GM12878 (cell line): ENCODE measurements around the gene ITGB2. TPM values are rescaled to one million over a fixed set of nuclear protein-coding genes. Genes with fewer than 3 reads are reported as not detected.

Experiments
- ATAC-seq: fragments of 200-7000 bp; cut with Tn5 transposase; 3 replicates; pipeline ENCODE4 v1.9.1; 2020; ENCODE audit warnings: mild to moderate bottlenecking, moderate library complexity
- BruUV-seq: library from RNA; stranded (reverse); fragments of 400-500 nt; replicated peaks from 2 replicates; lab custom pipeline; 2021; lab: Mats Ljungman, UMichigan
- CTCF ChIA-PET: fragments of 300-600 bp; sonication (Branson Sonifier 250); formaldehyde crosslinking; extraction: SDS; loops from one replicate; lab custom pipeline; 2021; ENCODE audit warnings: inconsistent platforms; lab: Yijun Ruan, JAX
- POLR2A ChIA-PET: fragments of 350-600 bp; formaldehyde crosslinking; extraction: SDS; loops from one replicate; lab custom pipeline; 2021; ENCODE audit warnings: inconsistent platforms; lab: Charles Lee
- RAD21 ChIA-PET: fragments of 300-600 bp; sonication (Branson Sonifier 250); formaldehyde crosslinking; loops from one replicate; lab custom pipeline; 2023; ENCODE audit warnings: antibody characterized with exemption; ENCODE audit not compliant: unreplicated experiment; lab: Charles Lee
- SMC1A ChIA-PET: fragments of 300-600 bp; sonication (Branson Sonifier 250); formaldehyde crosslinking; loops from one replicate; lab custom pipeline; 2023; ENCODE audit not compliant: unreplicated experiment, uncharacterized antibody; lab: Charles Lee
- DNase-seq: peaks from one replicate; pipeline ENCODE4 v3.0.0-alpha.2; 2011; ENCODE audit warnings: low read depth, low spot score
- FAIRE-seq: peaks from 3 replicates; lab custom pipeline; 2011; peaks lifted over from hg19 to GRCh38; lab: Jason Lieb, UNC
- H2AFZ ChIP-seq: 2 replicates; pipeline ENCODE4 v1.6.0; 2011; ENCODE audit warnings: low read depth, low read length, control low read depth; ENCODE audit not compliant: control insufficient read depth
- H3K27ac ChIP-seq: 2 replicates; pipeline ENCODE4 v1.5.1; 2011; ENCODE audit warnings: control low read depth; ENCODE audit not compliant: control insufficient read depth, insufficient read depth
- H3K27me3 ChIP-seq, 2 experiments: replicated peaks in 1 of 2; 2 replicates each; pipeline versions ENCODE4 v1.6.0 to v1.6.1; 2011; ENCODE audit warnings: low read length in 1 of 2; ENCODE audit not compliant: control insufficient read depth in 2 of 2, insufficient read depth in 2 of 2
- H3K36me3 ChIP-seq, 2 experiments: 2 replicates each; pipeline ENCODE4 v1.5.1; 2011; ENCODE audit warnings: low read length in 1 of 2; ENCODE audit not compliant: control insufficient read depth in 2 of 2, insufficient read depth in 2 of 2
- H3K4me1 ChIP-seq: 2 replicates; pipeline ENCODE4 v1.6.1; 2011; ENCODE audit warnings: mild to moderate bottlenecking, low read length, moderate library complexity, mixed read lengths; ENCODE audit not compliant: control insufficient read depth, insufficient read depth
- H3K4me2 ChIP-seq: 2 replicates; pipeline ENCODE4 v1.6.0; 2011; ENCODE audit warnings: control low read depth; ENCODE audit not compliant: control insufficient read depth, insufficient read depth
- H3K4me3 ChIP-seq: fragments of 200-600 bp; sonication (generic); 2 replicates; pipeline ENCODE4 v1.5.1; 2016
- H3K79me2 ChIP-seq: 2 replicates; pipeline ENCODE4 v1.6.0; 2011; ENCODE audit warnings: low read length; ENCODE audit not compliant: control insufficient read depth, insufficient read depth
- H3K9ac ChIP-seq: 2 replicates; pipeline ENCODE4 v1.8.0; 2011; ENCODE audit warnings: low read length, control low read depth, mixed read lengths; ENCODE audit not compliant: control insufficient read depth, insufficient read depth
- H3K9me3 ChIP-seq: replicated peaks from 3 replicates; pipeline ENCODE4 v1.5.1; 2011; ENCODE audit warnings: mild to moderate bottlenecking, low read length; ENCODE audit not compliant: control insufficient read depth, insufficient read depth
- H4K20me1 ChIP-seq: 2 replicates; pipeline ENCODE4 v1.6.0; 2011; ENCODE audit not compliant: control insufficient read depth, insufficient read depth
- CHD4 ChIP-seq: fragments of 200-600 bp; sonication (generic); IDR thresholded peaks from 2 replicates; pipeline ENCODE4 v1.6.1; 2016; ENCODE audit warnings: mild to moderate bottlenecking
- GABPA ChIP-seq: IDR thresholded peaks from 2 replicates; pipeline ENCODE4 v1.6.1; 2014; ENCODE audit warnings: antibody characterized with exemption, low read depth, mild to moderate bottlenecking, inconsistent platforms
- HCFC1 ChIP-seq: fragments of 150-350 bp; IDR thresholded peaks from 2 replicates; pipeline ENCODE4 v1.6.1; 2014; ENCODE audit warnings: low read length
- MXI1 ChIP-seq: fragments of 150-350 bp; IDR thresholded peaks from 2 replicates; pipeline ENCODE4 v1.6.1; 2011; ENCODE audit warnings: low read depth, mild to moderate bottlenecking, inconsistent platforms, low read length, improper control_type of control experiment
- NFIC ChIP-seq: IDR thresholded peaks from 2 replicates; pipeline ENCODE4 v1.6.1; 2012; ENCODE audit warnings: low read depth, mild to moderate bottlenecking, inconsistent platforms, low read length, moderate library complexity
- NFYB ChIP-seq: IDR thresholded peaks from 2 replicates; pipeline ENCODE4 v1.6.1; 2011; ENCODE audit warnings: low read depth, mild to moderate bottlenecking, low read length, improper control_type of control experiment, moderate library complexity; ENCODE audit not compliant: insufficient read depth
- PAX8 ChIP-seq: fragments of 450-650 bp; IDR thresholded peaks from 2 replicates; pipeline ENCODE4 v1.6.1; 2017; ENCODE audit warnings: mild to moderate bottlenecking, moderate library complexity
- RBBP5 ChIP-seq: fragments of 200-600 bp; sonication (generic); conservative IDR thresholded peaks from 2 replicates; pipeline ENCODE4 v1.6.1; 2016
- SIX5 ChIP-seq: IDR thresholded peaks from 2 replicates; pipeline ENCODE4 v1.6.1; 2011; ENCODE audit warnings: mild to moderate bottlenecking, low read depth, low read length, moderate library complexity; ENCODE audit not compliant: severe bottlenecking
- SREBF2 ChIP-seq: IDR thresholded peaks from 2 replicates; pipeline ENCODE4 v1.6.1; 2012; ENCODE audit warnings: mild to moderate bottlenecking, low read length
- TAF1 ChIP-seq: IDR thresholded peaks from 2 replicates; pipeline ENCODE4 v1.6.1; 2011; ENCODE audit warnings: mild to moderate bottlenecking, low read depth, low read length, borderline replicate concordance
- TBL1XR1 ChIP-seq: IDR thresholded peaks from 2 replicates; pipeline ENCODE4 v1.6.1; 2012; ENCODE audit warnings: low read depth, low read length, improper control_type of control experiment
- WGBS: methylation state at CpG from one replicate; pipeline ENCODE4 v1.1.6; 2016; ENCODE audit warnings: low lambda C conversion rate; ENCODE audit not compliant: insufficient replicate concordance, insufficient coverage; ENCODE audit errors: missing lambda C conversion rate; 5-methylcytosine and 5-hydroxymethylcytosine counted together
- in situ Hi-C: fragments of 300-500 bp; cut with MboI; formaldehyde crosslinking; loops from 9 replicates; pipeline ENCODE4 v1.14.3; 2018; ENCODE audit warnings: mixed read lengths
- intact Hi-C: fragments of 100-400 bp; cut with micrococcal nuclease; formaldehyde crosslinking; loops from one replicate; pipeline ENCODE4 v1.14.2; 2022; ENCODE audit not compliant: unreplicated experiment
- polyA plus RNA-seq, 11 experiments: library from polyadenylated mRNA; depleted of rRNA in 4 of 11; unstranded in 6 of 11; stranded (reverse) in 5 of 11; fragments of >200 nt; fragmentation: Nextera tagmentation in 4 of 11; fragmentation: Illumina TruSeq in 1 of 11; extraction: Ambion mirVana in 4 of 11; extraction: Trizol in 1 of 11; gene quantifications; 1 replicate in 1 of 11; 2 replicates in 10 of 11; pipeline versions ENCODE4 v1.2.1 to v1.2.3, GENCODE V29; 2011 to 2016; ENCODE audit warnings: inconsistent platforms in 2 of 11, missing spikeins in 2 of 11, low read depth in 1 of 11
- total RNA-seq, 4 experiments: library from RNA; depleted of rRNA in 3 of 4; stranded (reverse); fragments of >200 nt in 3 of 4; fragmentation: Illumina TruSeq in 1 of 4; extraction: Trizol in 1 of 4; gene quantifications; 2 replicates each; pipeline versions ENCODE4 v1.2.1 to v1.2.3, GENCODE V29; 2013 to 2021
- TF ChIP-seq, protein P1 (sequence below): fragments of 450-650 bp; conservative IDR thresholded peaks from 2 replicates; pipeline ENCODE4 v1.6.1; 2017; ENCODE audit warnings: mild to moderate bottlenecking, moderate library complexity
- TF ChIP-seq, protein P2 (sequence below): fragments of 450-650 bp; IDR thresholded peaks from 2 replicates; pipeline ENCODE4 v1.6.1; 2017; ENCODE audit warnings: mild to moderate bottlenecking, moderate library complexity

The ITGB2 gene
- total and polyA plus RNA-seq, 10 of the 15 experiments (the other 5 are each of a cell fraction or from before 2014, with no cell fraction given) = 8.0 to 172 (median 58.9) TPM

DNA sequence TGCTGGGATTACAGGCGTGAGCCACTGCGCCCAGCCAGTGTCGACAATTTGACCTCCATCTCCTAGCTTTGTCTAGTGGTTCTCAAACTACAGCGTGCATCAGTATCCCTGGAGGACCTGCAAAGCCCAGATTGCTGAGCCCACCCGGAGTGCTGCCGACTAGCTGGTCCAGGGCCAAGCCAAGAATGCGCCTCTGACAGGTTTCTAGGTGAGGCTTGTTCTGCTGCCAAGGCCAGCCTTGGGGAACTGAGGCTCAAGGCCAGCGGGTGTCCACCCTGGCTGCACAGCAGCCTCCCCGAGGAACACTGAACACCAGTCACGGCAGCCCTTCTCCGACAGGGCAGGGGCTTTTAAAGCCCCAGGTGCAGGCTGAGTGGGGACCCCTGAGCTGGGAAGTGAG lies 37.4 kb downstream of the ITGB2 start:
- no peak overlapping the region for H3K27ac ChIP-seq
- no peaks in the 10 kb centered on the region for H4K20me1 ChIP-seq
- ChIA-PET RAD21 (interaction anchor here (0.7 to 1.5 kb wide), 3 partner anchors 9 to 83 kb away, joined by 3 to 4 read pairs (median 3); no protein-coding TSS in a partner anchor), CTCF (interaction anchor here (1.1 to 5.2 kb wide), 6 partner anchors 8 to 83 kb away, joined by 3 to 32 read pairs (median 6); partner anchors contain the start of gene UBE2G2), POLR2A (interaction anchor here (0.6 to 1.9 kb wide), 6 partner anchors 9 to 95 kb away, joined by 3 to 6 read pairs (median 4); partner anchors contain the start of gene PTTG1IP), SMC1A (no interaction called here)
- no peak for TF ChIP-seq SREBF2
- no peak for TF ChIP-seq TAF1
- TF ChIP-seq RBBP5 = no peak
- no peak for TF ChIP-seq PAX8
- TF ChIP-seq HCFC1 = no peak
- no peak for TF ChIP-seq MXI1
- TF ChIP-seq CHD4 = no peak
- no peak for TF ChIP-seq SIX5
- TF ChIP-seq GABPA = no peak
- TF ChIP-seq NFYB = no peak
- no peak for TF ChIP-seq TBL1XR1
- TF ChIP-seq, protein P1, sequence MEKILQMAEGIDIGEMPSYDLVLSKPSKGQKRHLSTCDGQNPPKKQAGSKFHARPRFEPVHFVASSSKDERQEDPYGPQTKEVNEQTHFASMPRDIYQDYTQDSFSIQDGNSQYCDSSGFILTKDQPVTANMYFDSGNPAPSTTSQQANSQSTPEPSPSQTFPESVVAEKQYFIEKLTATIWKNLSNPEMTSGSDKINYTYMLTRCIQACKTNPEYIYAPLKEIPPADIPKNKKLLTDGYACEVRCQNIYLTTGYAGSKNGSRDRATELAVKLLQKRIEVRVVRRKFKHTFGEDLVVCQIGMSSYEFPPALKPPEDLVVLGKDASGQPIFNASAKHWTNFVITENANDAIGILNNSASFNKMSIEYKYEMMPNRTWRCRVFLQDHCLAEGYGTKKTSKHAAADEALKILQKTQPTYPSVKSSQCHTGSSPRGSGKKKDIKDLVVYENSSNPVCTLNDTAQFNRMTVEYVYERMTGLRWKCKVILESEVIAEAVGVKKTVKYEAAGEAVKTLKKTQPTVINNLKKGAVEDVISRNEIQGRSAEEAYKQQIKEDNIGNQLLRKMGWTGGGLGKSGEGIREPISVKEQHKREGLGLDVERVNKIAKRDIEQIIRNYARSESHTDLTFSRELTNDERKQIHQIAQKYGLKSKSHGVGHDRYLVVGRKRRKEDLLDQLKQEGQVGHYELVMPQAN = no peak
- TF ChIP-seq, protein P2, sequence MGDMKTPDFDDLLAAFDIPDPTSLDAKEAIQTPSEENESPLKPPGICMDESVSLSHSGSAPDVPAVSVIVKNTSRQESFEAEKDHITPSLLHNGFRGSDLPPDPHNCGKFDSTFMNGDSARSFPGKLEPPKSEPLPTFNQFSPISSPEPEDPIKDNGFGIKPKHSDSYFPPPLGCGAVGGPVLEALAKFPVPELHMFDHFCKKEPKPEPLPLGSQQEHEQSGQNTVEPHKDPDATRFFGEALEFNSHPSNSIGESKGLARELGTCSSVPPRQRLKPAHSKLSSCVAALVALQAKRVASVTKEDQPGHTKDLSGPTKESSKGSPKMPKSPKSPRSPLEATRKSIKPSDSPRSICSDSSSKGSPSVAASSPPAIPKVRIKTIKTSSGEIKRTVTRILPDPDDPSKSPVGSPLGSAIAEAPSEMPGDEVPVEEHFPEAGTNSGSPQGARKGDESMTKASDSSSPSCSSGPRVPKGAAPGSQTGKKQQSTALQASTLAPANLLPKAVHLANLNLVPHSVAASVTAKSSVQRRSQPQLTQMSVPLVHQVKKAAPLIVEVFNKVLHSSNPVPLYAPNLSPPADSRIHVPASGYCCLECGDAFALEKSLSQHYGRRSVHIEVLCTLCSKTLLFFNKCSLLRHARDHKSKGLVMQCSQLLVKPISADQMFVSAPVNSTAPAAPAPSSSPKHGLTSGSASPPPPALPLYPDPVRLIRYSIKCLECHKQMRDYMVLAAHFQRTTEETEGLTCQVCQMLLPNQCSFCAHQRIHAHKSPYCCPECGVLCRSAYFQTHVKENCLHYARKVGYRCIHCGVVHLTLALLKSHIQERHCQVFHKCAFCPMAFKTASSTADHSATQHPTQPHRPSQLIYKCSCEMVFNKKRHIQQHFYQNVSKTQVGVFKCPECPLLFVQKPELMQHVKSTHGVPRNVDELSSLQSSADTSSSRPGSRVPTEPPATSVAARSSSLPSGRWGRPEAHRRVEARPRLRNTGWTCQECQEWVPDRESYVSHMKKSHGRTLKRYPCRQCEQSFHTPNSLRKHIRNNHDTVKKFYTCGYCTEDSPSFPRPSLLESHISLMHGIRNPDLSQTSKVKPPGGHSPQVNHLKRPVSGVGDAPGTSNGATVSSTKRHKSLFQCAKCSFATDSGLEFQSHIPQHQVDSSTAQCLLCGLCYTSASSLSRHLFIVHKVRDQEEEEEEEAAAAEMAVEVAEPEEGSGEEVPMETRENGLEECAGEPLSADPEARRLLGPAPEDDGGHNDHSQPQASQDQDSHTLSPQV = no peak
- no peak for TF ChIP-seq NFIC
- WGBS = 87% methylated on average over 11 of the region's 11 CpGs
- H3K36me3 ChIP-seq = no peaks in the 10 kb centered on the region; a peak in 2 of 4 replicates
- no peak overlapping the region for H2AFZ ChIP-seq
- H3K9ac ChIP-seq = no peak overlapping the region
- in situ Hi-C loops = loop anchor here (10.0 kb wide), 1 partner anchor 52 kb away; no protein-coding TSS in a partner anchor
- H3K79me2 ChIP-seq = no peaks in the 10 kb centered on the region
- FAIRE-seq (no peak), DNase-seq (no peak), ATAC-seq (no peak)
- no TSS peak for BruUV-seq
- H3K27me3 ChIP-seq = no peaks in the 10 kb centered on the region
- no peaks in the 10 kb centered on the region for H3K9me3 ChIP-seq
- no peak overlapping the region for H3K4me2 ChIP-seq
- no peak overlapping the region for H3K4me3 ChIP-seq
- intact Hi-C loops = no loop called here
- peaks cover 36% of the 10 kb centered on the region for H3K4me1 ChIP-seq
